Stimulated activated naive CD8-positive, alpha-beta T cell treated with anti-CD3 and anti-CD28 coated beads, Interleukin-15, amount 100 ng/mL, for 72 hours (primary cell): ENCODE measurements around the gene GATA5.

ENCODE experiments used
- ATAC-seq: fragments of 150-1000 bp; cut with Tn5 transposase; 2 replicates; pipeline ENCODE4 v1.10.0; 2021; ENCODE audit warnings: mild to moderate bottlenecking, moderate library complexity
- DNase-seq, 2 donors: peaks; one replicate each; pipeline ENCODE4 v3.0.0; 2021 to 2022
- H3K27ac Mint-ChIP-seq, 2 donors: one replicate each; pipeline ENCODE4 v1.8.0; 2022; ENCODE audit warnings: mild to moderate bottlenecking in 2 of 2, mixed read lengths in 2 of 2, moderate library complexity in 2 of 2
- H3K27me3 Mint-ChIP-seq: one replicate; pipeline ENCODE4 v1.8.0; 2022; ENCODE audit warnings: mixed read lengths
- H3K4me1 Mint-ChIP-seq: one replicate; pipeline ENCODE4 v1.8.0; 2022; ENCODE audit warnings: mild to moderate bottlenecking, mixed read lengths
- H3K4me3 Mint-ChIP-seq, 2 donors: one replicate each; pipeline ENCODE4 v1.8.0; 2022; ENCODE audit warnings: mild to moderate bottlenecking in 2 of 2, mixed read lengths in 2 of 2, moderate library complexity in 1 of 2
- H3K9me3 Mint-ChIP-seq, 2 donors: one replicate each; pipeline ENCODE4 v1.8.0; 2022; ENCODE audit warnings: mixed read lengths in 2 of 2

Gene GATA5, protein sequence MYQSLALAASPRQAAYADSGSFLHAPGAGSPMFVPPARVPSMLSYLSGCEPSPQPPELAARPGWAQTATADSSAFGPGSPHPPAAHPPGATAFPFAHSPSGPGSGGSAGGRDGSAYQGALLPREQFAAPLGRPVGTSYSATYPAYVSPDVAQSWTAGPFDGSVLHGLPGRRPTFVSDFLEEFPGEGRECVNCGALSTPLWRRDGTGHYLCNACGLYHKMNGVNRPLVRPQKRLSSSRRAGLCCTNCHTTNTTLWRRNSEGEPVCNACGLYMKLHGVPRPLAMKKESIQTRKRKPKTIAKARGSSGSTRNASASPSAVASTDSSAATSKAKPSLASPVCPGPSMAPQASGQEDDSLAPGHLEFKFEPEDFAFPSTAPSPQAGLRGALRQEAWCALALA

DNA sequence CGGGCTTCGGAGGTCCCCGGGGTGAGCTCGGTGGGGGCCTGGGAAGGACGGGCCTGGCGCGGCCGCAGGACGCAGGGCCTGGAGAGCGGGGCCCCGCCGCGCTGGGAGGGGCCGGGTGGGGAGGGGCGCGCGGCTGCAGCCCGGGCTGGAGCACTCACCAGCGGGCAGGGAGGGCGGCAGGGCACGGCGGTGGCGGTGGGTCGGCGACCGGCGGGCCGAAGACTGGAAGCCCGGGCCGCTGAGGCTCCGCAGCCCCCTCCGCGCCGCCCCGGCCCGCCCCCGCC is at the start of gene GATA5:
GATA5 (minus strand) TSS at position 224 of the 284 bp plus-strand sequence. CDS start 474 bp downstream, outside the sequence.
- H3K4me3 Mint-ChIP-seq, result peak within 1 kb of the TSS; percentile 35 to 66
- ATAC-seq, result no peak
- no peak for DNase-seq
- no peaks in the 10 kb centered on the region for H3K9me3 Mint-ChIP-seq
- no peak within 1 kb of the TSS for H3K27ac Mint-ChIP-seq
- peaks cover 84% of the 10 kb centered on the region for H3K27me3 Mint-ChIP-seq
- peaks cover 26% of the 10 kb centered on the region for H3K4me1 Mint-ChIP-seq

DNA sequence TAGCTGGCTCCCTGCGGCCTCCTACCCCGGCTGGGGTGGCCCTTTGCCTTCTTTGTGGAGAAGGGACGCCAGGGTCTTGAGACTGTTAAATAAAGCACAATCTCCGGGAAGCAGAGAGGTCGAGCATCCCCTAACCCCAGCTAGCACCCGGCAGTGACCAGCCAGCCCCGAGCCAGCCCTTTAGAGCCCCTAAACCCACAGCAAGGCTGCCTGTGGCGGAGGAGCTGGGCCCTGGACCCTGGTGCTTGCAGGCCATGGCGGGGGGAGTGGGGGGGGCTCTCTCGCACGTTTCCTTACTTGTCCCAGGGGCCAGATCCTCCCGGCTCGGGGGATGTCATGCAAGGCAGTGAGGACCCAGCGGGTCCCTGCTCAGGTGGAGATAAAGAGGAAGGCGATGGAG is 49.2 kb upstream of the GATA5 start:
- peaks cover 10% of the 10 kb centered on the region for H3K27me3 Mint-ChIP-seq
- no peak for ATAC-seq
- H3K4me3 Mint-ChIP-seq, result peak overlapping the region in 1 of 2 donors; percentile 39
- no peak for DNase-seq
- peaks cover 29% of the 10 kb centered on the region for H3K4me1 Mint-ChIP-seq
- H3K9me3 Mint-ChIP-seq, result no peaks in the 10 kb centered on the region
- H3K27ac Mint-ChIP-seq, result no peak overlapping the region

DNA sequence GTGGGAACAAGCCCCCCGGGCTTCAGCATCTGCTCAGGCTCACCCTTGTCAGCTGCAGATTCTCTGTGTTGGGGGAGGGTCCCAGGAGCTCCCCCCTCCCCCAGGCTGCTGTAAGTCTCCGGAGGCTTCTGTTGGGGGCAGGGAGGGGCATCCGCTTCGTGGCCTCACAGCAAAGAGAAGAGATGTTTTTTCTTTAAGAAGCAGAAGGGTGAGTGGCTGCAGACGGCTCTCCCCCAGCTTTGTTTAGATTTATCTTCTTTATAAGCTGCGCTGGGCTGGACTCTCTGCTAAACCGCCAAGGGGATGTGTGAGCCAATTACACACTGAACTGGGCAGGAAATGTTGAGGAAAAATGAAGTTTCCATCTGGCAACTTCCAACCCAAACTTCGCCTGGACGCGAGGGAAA is 48.7 kb upstream of the GATA5 start:
- Mint-ChIP-seq H3K4me1 (peaks cover 29% of the 10 kb centered on the region), H3K27me3 (peaks cover 10% of the 10 kb centered on the region), H3K27ac (no peak overlapping the region), H3K9me3 (no peaks in the 10 kb centered on the region), H3K4me3 (peak overlapping the region in 1 of 2 donors; percentile 39)
- ATAC-seq (no peak), DNase-seq (no peak)

DNA sequence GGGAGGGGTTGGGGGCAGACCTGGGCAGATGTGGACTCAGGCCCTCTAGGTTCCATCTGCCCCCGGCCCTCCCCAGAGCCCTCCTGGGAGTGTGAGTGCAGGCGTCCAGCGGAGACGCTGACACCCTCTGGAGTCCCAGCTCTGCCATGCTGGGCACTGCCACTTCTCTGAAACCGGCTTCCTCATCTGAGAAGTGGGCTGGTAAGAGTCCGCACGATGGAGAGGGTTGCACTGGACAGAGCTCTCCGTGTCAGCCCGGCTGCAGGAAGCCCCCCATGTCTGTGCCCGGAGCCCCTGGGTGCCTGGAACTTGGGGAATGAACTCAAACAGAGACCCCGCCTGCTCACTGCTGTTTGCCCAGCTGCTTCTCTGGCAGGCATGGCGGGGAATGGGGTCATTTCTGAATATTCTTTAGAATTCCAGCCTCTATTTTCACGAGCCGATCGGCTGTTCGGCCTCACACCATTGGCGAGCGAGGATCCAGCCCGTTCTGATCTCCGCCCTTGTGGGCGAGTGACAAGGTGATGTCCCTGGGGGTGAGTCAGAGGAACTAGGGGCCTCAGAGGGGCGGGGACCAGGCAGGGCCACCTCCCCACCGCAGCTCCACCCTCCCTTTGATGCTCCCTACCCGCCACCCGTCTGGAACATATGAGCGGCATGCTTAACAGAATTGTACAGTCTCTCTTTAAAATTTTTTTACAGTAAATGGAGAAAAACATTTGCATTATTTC is 47.8 kb upstream of the GATA5 start:
- ATAC-seq (peak; percentile 99), DNase-seq (peak; percentile 75 to 81)
- H3K4me1 Mint-ChIP-seq, result peaks cover 29% of the 10 kb centered on the region
- H3K4me3 Mint-ChIP-seq, result peak overlapping the region; percentile 51 to 82
- no peaks in the 10 kb centered on the region for H3K9me3 Mint-ChIP-seq
- peak overlapping the region; percentile 52 to 96 for H3K27ac Mint-ChIP-seq
- H3K27me3 Mint-ChIP-seq, result peaks cover 10% of the 10 kb centered on the region

DNA sequence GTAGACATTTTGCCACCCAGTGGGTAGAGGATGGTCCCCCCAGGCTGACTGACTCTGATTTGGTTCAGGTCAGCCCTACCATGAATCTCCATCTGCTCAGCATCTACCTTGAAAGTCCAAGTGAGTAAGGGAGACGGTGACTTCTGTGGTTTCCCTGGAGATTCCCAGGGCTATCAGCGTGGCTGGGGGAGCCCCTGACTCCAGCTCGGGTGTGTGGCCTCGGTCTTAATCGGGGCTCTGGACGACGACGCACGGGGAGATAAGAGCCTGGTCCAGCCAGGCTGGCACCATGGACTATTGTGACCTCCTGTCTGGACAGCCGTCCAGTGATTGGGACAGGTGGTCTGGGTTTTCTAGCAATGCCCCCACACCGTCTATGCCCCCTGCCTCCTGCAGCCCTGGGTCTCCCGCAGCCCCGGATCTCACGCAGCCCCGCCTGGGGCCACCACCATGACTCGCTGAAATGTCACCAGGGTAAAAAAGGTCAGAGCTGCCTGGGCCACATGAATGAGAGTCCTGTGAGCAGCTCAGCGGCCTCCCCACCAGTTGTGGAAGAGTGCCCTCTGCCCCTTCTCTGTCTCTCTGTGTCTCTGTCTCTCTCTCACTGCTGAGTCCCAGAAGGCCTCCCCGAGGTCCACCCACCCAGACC is 47.1 kb upstream of the GATA5 start:
- peaks cover 10% of the 10 kb centered on the region for H3K27me3 Mint-ChIP-seq
- H3K9me3 Mint-ChIP-seq, result no peaks in the 10 kb centered on the region
- ATAC-seq, result peak; percentile 64
- no peak overlapping the region for H3K27ac Mint-ChIP-seq
- H3K4me3 Mint-ChIP-seq, result peak overlapping the region; percentile 51 to 82
- DNase-seq, result peak; percentile 30
- peaks cover 29% of the 10 kb centered on the region for H3K4me1 Mint-ChIP-seq

DNA sequence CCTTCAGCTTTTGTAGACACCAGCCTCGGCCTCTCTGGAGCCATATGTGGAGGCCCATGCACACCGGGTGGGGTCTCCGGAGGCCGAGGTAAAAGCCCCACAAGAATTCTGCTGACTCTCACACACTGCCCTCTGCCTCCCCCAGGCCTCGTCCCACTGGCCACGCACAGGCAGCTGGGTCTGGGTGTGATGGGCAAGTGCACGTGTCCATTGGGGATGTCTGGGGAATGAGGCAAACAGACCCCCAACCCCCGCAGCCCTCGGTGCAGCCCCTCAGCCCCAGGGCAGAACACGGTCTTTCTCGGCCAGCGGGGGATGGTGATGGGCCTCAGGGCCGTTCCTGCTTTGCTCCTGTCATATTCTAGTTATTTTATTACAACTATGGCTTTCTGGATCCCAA is 44.0 kb upstream of the GATA5 start:
- Mint-ChIP-seq H3K27ac (peak overlapping the region in 1 of 2 donors; percentile 63), H3K9me3 (no peaks in the 10 kb centered on the region), H3K4me3 (no peak overlapping the region), H3K4me1 (peaks cover 25% of the 10 kb centered on the region), H3K27me3 (no peaks in the 10 kb centered on the region)
- ATAC-seq (no peak), DNase-seq (no peak)

DNA sequence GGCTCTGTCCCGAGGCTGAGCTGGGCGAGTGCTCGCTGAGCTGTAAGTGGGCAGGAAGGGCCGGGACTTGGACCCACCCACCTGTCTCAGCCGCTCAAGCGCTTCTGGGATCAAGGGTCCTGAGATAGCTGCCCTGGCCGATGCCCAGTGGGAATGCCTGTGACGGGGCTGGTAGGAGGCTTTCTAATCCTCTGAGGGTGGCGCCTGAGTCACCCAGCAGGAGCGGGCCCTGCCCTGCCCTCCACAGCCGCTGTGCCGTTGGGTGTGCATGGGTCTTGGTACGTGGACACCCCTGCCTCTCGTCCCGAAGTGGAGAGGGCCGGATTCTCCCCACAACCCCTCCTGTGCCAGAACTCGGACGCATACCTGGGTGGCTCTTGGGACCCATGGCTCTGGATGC is 43.1 kb upstream of the GATA5 start:
- Mint-ChIP-seq H3K4me1 (peaks cover 23% of the 10 kb centered on the region), H3K9me3 (no peaks in the 10 kb centered on the region), H3K4me3 (no peak overlapping the region), H3K27me3 (no peaks in the 10 kb centered on the region), H3K27ac (no peak overlapping the region)
- no peak for DNase-seq
- no peak for ATAC-seq

DNA sequence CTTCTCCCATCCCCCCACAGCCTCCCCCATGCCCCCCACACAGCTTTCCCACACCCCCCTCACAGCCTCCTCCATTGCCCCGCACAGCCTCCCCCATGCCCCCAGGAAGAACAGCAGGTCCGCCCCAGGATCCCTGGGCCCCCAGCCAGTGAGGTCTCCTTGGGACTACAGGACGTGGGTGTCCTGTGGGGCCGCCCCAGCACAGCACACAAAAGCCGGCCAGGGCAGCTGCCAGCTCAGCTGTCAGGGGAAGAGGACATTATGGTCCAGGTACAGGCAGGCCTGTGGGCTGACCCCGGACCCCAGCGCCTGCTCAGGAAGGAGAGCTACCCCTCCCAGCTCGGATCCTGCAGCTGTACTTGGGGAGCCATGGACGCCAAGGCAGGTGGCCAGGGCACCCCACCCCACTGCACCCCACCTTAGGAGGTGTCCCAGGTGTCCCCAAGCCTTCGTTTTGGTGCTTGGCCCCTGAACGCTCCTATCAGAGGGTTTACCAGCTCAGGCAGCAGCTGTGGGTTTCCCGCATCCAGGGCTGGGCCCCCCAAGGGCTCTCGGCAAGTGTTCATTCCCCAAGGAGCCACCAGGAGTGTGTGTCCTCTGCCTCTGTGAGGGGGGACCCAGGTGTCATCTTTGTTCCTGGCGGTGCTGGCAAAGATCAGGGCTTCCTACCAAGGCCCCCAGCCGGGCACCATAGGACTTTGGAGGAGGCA is 42.3 kb upstream of the GATA5 start:
- H3K27me3 Mint-ChIP-seq, result no peaks in the 10 kb centered on the region
- no peak overlapping the region for H3K27ac Mint-ChIP-seq
- no peak for DNase-seq
- no peak overlapping the region for H3K4me3 Mint-ChIP-seq
- no peaks in the 10 kb centered on the region for H3K9me3 Mint-ChIP-seq
- peaks cover 23% of the 10 kb centered on the region for H3K4me1 Mint-ChIP-seq
- no peak for ATAC-seq

DNA sequence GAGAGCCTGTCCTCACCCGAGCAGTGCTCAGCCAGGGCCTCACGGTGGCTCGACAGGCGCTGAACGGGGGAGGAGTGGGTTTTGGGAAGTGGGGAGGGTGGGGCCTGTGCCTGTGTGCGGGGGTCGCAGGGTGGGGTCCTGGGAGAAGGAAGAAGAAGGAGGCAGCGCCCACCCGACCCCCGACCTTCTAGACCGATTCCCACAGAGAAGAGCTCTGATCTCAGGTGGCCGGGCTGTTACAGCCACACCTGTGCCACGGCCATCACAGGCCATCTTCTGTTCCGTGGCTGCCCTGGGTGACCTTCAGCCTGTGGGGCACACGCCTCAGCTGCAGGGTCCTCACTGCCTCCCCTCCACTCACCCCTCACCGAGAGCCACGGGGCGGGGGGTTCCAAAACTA is 41.4 kb upstream of the GATA5 start:
- Mint-ChIP-seq H3K27ac (no peak overlapping the region), H3K4me1 (peaks cover 25% of the 10 kb centered on the region)

DNA sequence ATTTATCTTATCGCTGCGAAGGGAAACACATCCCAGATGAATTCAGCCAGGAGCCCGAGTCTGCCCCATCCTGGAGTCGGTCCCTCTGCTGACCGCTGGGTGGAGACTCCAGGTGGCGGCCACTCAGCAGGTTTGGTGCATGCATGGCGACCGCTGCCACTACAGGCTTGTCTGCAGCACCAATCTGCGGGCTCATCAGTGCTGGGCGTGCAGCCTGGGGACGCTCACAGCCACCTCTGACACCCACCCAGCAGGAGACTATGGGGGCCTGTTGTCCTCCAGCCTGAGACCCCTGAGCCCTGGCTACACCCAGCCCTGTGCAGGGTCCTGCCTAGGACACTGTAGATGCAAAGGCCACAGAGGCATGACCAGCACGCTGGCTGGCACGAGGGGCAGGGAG is 40.5 kb upstream of the GATA5 start:
- Mint-ChIP-seq H3K4me3 (no peak overlapping the region), H3K9me3 (no peaks in the 10 kb centered on the region), H3K4me1 (peaks cover 25% of the 10 kb centered on the region), H3K27me3 (no peaks in the 10 kb centered on the region), H3K27ac (no peak overlapping the region)
- DNase-seq (no peak), ATAC-seq (no peak)

More for the DNA sequence above, 41.4 kb upstream of the GATA5 start:
- DNase-seq, result no peak
- peak; percentile 27 for ATAC-seq
- no peaks in the 10 kb centered on the region for H3K9me3 Mint-ChIP-seq
- H3K27me3 Mint-ChIP-seq, result no peaks in the 10 kb centered on the region
- H3K4me3 Mint-ChIP-seq, result no peak overlapping the region

DNA sequence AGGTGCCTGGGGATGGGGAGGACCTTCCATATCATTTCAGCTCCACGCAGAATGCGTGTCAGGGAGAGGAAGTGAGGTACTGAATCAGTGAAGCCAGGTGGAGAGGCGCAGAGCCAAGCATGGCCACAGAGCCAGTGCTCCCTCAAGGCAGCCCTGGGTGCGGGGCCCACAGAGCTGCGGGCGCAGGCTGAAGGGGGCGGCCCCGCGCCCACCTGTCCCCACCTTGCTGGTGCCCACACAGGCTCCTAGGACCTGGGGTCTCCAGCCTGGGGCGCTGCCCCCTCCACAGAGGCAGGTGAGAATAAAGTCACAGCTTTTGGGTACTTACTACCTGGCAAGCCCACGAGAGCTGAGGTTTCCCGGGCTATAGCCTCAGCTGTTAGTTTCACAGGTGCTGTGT is 40.0 kb upstream of the GATA5 start:
- Mint-ChIP-seq H3K27ac (no peak overlapping the region), H3K27me3 (no peaks in the 10 kb centered on the region), H3K4me1 (peaks cover 25% of the 10 kb centered on the region), H3K9me3 (no peaks in the 10 kb centered on the region), H3K4me3 (no peak overlapping the region)
- ATAC-seq (no peak), DNase-seq (no peak)

DNA sequence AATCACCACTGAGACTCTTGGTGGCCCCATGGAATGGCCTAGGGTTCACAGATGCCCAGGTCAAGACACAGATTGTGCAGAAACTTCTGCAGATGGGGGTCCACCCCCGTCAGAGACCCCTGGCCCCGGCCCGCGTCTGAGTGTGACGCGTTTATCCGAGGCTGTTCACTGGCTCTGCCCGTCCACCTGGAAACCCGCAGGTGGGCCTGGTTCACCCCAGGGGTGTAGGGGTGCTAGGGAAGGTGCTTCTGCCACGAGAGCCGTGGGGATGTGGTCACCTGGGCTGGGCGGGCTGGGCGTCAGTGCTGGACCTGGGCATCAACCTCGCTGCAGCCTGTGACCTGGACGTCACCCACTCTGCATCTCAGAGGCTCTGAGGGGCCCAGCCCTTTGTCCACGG is 39.5 kb upstream of the GATA5 start:
- Mint-ChIP-seq H3K27ac (no peak overlapping the region), H3K4me1 (peaks cover 25% of the 10 kb centered on the region), H3K9me3 (no peaks in the 10 kb centered on the region), H3K4me3 (no peak overlapping the region), H3K27me3 (no peaks in the 10 kb centered on the region)
- ATAC-seq (no peak), DNase-seq (no peak)

DNA sequence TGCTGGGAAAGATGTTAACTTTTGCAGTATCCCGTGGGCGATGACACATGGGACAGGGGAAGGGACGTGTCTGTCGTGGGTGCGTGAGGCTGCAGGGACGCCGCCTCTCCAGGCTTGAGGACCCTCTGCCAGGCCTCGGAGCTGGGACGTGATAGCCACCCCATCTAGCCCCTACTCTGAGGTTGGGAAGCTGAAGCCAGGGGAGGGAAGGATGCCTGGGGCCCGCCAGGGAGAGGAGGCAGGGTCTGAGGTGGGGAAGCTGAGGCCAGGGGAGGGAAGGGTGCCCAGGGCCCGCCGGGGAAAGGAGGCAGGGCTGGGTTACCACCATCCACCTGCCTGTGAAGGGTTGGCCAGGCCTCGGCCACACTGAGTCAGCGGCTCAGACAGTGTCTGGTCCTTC is 38.2 kb upstream of the GATA5 start:
- no peaks in the 10 kb centered on the region for H3K9me3 Mint-ChIP-seq
- no peak for ATAC-seq
- H3K4me1 Mint-ChIP-seq, result peaks cover 25% of the 10 kb centered on the region
- H3K27me3 Mint-ChIP-seq, result no peaks in the 10 kb centered on the region
- no peak for DNase-seq
- H3K27ac Mint-ChIP-seq, result no peak overlapping the region
- H3K4me3 Mint-ChIP-seq, result no peak overlapping the region

DNA sequence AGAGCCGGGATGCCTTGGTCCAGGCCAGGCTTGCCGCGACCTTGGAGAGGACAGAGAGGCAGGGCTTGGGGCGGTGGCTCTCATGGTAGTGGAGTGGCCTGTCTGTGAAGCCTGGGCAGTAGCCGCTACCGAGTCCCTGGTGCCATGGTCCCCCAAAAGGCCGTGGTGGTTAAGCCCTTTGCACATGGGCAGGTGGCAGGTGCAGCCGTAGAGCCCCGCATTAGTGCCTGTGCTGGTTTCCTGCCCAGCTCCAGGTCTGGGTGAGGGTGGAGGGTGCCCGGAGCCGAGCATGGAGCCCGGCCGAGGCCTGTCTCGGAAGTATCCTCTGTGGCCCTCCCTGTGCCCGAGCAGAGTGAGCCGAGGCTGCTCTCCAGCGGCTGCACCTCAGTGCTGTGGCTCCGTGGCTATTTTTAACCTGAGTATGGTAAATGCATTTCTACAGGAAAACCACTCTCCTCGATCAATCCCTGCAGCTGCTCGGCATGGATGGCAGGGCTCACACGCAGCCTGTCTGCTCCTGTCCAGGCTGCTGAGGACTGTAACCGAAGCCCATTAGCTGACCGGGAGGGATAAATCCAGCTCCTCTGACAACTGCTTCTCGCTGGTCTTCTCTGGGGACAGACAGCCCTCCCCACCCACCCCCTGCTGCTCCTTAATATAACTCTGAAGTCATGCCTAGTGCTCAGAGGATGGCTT is 36.3 kb upstream of the GATA5 start:
- Mint-ChIP-seq H3K27me3 (no peaks in the 10 kb centered on the region), H3K27ac (no peak overlapping the region), H3K9me3 (no peaks in the 10 kb centered on the region), H3K4me3 (no peak overlapping the region), H3K4me1 (peaks cover 25% of the 10 kb centered on the region)
- ATAC-seq, result no peak
- no peak for DNase-seq

DNA sequence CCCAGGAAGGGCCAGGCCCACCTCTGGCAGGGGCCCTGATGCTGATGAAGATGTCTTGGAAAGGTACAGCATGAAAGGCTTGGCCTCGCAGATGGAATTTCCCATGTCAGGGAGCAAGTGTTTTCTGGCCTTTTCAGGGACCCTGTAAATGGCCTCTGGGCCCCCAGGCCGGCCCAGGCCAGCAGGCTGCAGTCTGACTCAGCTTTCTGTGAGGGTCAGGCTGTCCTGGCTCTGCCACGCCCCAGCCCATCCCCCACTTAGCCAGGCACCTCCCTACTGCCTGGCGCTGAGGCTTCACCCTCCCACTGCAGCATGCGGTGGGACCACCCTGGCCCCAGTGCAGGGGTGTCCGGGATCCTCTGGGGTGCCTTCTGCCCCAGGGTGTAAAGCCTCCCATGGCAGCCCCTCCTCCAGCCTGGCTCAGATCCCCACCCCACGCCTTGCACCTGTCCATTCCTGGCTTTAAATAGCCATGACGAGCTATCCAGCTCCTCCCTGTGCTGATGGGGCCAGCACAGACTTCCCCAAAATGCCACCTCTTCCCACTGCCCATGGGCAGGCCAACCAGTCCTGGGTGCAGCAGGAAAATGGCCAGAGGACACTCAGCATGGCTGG is 35.6 kb upstream of the GATA5 start:
- Mint-ChIP-seq H3K27ac (no peak overlapping the region), H3K9me3 (no peaks in the 10 kb centered on the region), H3K4me3 (no peak overlapping the region), H3K4me1 (peaks cover 25% of the 10 kb centered on the region), H3K27me3 (no peaks in the 10 kb centered on the region)
- DNase-seq, result no peak
- ATAC-seq, result no peak
